Endodermal cell (in vitro differentiated cells): Measurements from ENCODE around the gene CDK5RAP2. TPM values are rescaled to one million over a fixed set of nuclear protein-coding genes. Genes with fewer than 3 reads are reported as not detected.

Experiments
- DNase-seq: peaks from one replicate; pipeline ENCODE4 v3.0.0-alpha.2; 2017
- H3K27ac ChIP-seq: 2 replicates; pipeline ENCODE4 v1.5.1; 2013; ENCODE audit warnings: mild to moderate bottlenecking, low read depth, low read length, moderate library complexity
- H3K27me3 ChIP-seq: 2 replicates; pipeline ENCODE4 v1.6.1; 2013; ENCODE audit warnings: mild to moderate bottlenecking, low read length, moderate library complexity; ENCODE audit not compliant: insufficient read depth, control insufficient read depth, poor library complexity, severe bottlenecking
- H3K36me3 ChIP-seq: 2 replicates; pipeline ENCODE4 v1.7.0; 2013; ENCODE audit warnings: mild to moderate bottlenecking, low read length, moderate library complexity; ENCODE audit not compliant: control insufficient read depth, insufficient read depth
- H3K4me1 ChIP-seq: one replicate; pipeline ENCODE4 v1.7.0; 2013; ENCODE audit warnings: low read length; ENCODE audit not compliant: control insufficient read depth, insufficient read depth
- H3K4me3 ChIP-seq: 2 replicates; pipeline ENCODE4 v1.5.1; 2013; ENCODE audit warnings: mild to moderate bottlenecking, low read length, moderate library complexity
- H3K9ac ChIP-seq: 2 replicates; pipeline ENCODE4 v1.6.1; 2013; ENCODE audit warnings: mild to moderate bottlenecking, low read length, moderate library complexity; ENCODE audit not compliant: poor library complexity, severe bottlenecking; ENCODE audit errors: extremely low read depth
- H3K9me3 ChIP-seq: 2 replicates; pipeline ENCODE4 v1.6.1; 2013; ENCODE audit warnings: mild to moderate bottlenecking, low read length, moderate library complexity; ENCODE audit not compliant: control insufficient read depth
- H3K27ac Mint-ChIP-seq: 2 replicates; pipeline ENCODE4 v1.8.0; 2020; ENCODE audit warnings: mixed read lengths
- H3K27me3 Mint-ChIP-seq: 2 replicates; pipeline ENCODE4 v1.8.0; 2021; ENCODE audit warnings: mild to moderate bottlenecking, mixed read lengths; ENCODE audit not compliant: insufficient read depth
- H3K36me3 Mint-ChIP-seq: 2 replicates; pipeline ENCODE4 v1.8.0; 2020; ENCODE audit warnings: low read depth, mixed read lengths
- H3K4me1 Mint-ChIP-seq: 2 replicates; pipeline ENCODE4 v1.8.0; 2020; ENCODE audit warnings: mixed read lengths
- H3K4me3 Mint-ChIP-seq: 2 replicates; pipeline ENCODE4 v1.8.0; 2020; ENCODE audit warnings: mild to moderate bottlenecking, moderate library complexity, mixed read lengths
- H3K9me3 Mint-ChIP-seq: 2 replicates; pipeline ENCODE4 v1.8.0; 2020; ENCODE audit warnings: mild to moderate bottlenecking, mixed read lengths
- WGBS, 2 experiments: methylation state at CpG; one replicate each; pipeline versions ENCODE4 v1.1.5 to v1.1.7; 2013; ENCODE audit warnings: missing lambda C conversion rate in 2 of 2, mixed read lengths in 1 of 2; ENCODE audit not compliant: insufficient coverage in 1 of 2, insufficient read length in 1 of 2; 5-methylcytosine and 5-hydroxymethylcytosine counted together
- total RNA-seq, 2 donors: library from RNA; stranded (reverse); fragmentation: NEBNext Ultra II Directional in 1 of 2; extraction: Animal tissue kit (Norgen Biotek cat#: 25700) in 1 of 2; gene quantifications; 2 replicates in 1 of 2; 3 replicates in 1 of 2; pipeline ENCODE4 v1.2.1, GENCODE V29; 2021
- TF ChIP-seq, protein P1 (sequence below): fragments of 200-600 bp; sonication (generic); conservative IDR thresholded peaks from 2 replicates; pipeline ENCODE4 v1.5.0; 2021; ENCODE audit warnings: antibody characterized with exemption, mild to moderate bottlenecking

Gene CDK5RAP2
- total RNA-seq, 2 donors from 2014 or later, result 68.2 to 92.0 TPM

DNA sequence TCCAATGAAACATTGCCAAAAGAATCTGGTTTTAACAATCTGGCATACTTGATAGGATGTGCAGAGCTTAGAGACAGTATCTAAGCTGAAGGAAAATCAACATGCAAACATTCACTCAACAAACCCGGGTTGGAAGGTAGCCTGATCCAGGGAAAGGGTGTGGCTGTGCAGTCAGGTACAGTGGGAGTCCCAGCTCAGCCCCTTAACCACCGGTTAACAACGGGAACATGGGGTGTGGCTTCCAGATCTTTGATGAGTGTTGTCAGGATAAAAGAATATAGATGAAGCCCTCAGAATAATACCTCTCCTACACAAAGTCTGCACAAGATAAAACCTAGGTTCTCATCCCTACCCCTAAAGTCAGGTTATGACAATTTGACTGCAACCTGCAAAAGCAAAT, 127.3 kb downstream of the CDK5RAP2 start:
- no peak overlapping the region for H3K27ac ChIP-seq
- peaks cover 56% of the 10 kb centered on the region for H3K36me3 Mint-ChIP-seq
- H3K9ac ChIP-seq, result no peak overlapping the region
- no peaks in the 10 kb centered on the region for H3K4me1 Mint-ChIP-seq
- H3K9me3 ChIP-seq, result no peaks in the 10 kb centered on the region
- peaks cover 70% of the 10 kb centered on the region for H3K36me3 ChIP-seq
- TF ChIP-seq, protein P1, sequence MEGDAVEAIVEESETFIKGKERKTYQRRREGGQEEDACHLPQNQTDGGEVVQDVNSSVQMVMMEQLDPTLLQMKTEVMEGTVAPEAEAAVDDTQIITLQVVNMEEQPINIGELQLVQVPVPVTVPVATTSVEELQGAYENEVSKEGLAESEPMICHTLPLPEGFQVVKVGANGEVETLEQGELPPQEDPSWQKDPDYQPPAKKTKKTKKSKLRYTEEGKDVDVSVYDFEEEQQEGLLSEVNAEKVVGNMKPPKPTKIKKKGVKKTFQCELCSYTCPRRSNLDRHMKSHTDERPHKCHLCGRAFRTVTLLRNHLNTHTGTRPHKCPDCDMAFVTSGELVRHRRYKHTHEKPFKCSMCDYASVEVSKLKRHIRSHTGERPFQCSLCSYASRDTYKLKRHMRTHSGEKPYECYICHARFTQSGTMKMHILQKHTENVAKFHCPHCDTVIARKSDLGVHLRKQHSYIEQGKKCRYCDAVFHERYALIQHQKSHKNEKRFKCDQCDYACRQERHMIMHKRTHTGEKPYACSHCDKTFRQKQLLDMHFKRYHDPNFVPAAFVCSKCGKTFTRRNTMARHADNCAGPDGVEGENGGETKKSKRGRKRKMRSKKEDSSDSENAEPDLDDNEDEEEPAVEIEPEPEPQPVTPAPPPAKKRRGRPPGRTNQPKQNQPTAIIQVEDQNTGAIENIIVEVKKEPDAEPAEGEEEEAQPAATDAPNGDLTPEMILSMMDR, result no peak
- no peak overlapping the region for H3K4me3 Mint-ChIP-seq
- H3K27ac Mint-ChIP-seq, result no peak overlapping the region
- 97% methylated on average over 3 of the region's 3 CpGs; no CpG with 5 or more reads in 1 of the 2 experiments for WGBS, 2 experiments
- H3K4me1 ChIP-seq, result no peaks in the 10 kb centered on the region
- H3K27me3 Mint-ChIP-seq, result no peaks in the 10 kb centered on the region
- H3K9me3 Mint-ChIP-seq, result no peaks in the 10 kb centered on the region
- DNase-seq, result no peak
- no peaks in the 10 kb centered on the region for H3K27me3 ChIP-seq
- H3K4me3 ChIP-seq, result no peak overlapping the region

DNA sequence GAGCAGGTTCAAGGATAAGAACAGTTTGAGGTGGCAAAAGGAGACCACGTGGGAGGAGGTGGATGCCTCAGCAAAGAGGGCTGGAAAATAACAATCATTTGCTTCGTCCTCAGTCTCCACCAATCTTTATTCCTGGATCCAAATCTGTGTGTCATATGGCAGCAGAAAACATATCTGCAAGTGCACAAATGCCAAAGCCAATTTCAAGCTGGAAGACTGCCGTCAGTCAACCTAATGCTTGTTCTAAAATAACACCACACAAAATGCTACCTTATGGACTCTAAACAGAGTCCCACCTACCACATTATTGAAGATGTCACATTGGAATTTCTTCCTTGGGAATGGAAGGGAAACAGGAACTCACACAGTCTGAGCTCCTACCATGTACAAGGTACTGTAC, 129.1 kb downstream of the CDK5RAP2 start:
- H3K4me3 Mint-ChIP-seq, result no peak overlapping the region
- peaks cover 51% of the 10 kb centered on the region for H3K36me3 Mint-ChIP-seq
- Histone ChIP-seq H3K9me3 (no peaks in the 10 kb centered on the region), H3K9ac (no peak overlapping the region), H3K27ac (no peak overlapping the region), H3K4me1 (no peaks in the 10 kb centered on the region), H3K4me3 (no peak overlapping the region), H3K27me3 (no peaks in the 10 kb centered on the region), H3K36me3 (peaks cover 67% of the 10 kb centered on the region)
- DNase-seq, result no peak
- no peak overlapping the region for H3K27ac Mint-ChIP-seq
- 93 to 94% methylated on average over 3 of the region's 3 CpGs for WGBS, 2 experiments
- no peaks in the 10 kb centered on the region for H3K4me1 Mint-ChIP-seq
- TF ChIP-seq, protein P1, result no peak
- H3K9me3 Mint-ChIP-seq, result no peaks in the 10 kb centered on the region
- H3K27me3 Mint-ChIP-seq, result no peaks in the 10 kb centered on the region

DNA sequence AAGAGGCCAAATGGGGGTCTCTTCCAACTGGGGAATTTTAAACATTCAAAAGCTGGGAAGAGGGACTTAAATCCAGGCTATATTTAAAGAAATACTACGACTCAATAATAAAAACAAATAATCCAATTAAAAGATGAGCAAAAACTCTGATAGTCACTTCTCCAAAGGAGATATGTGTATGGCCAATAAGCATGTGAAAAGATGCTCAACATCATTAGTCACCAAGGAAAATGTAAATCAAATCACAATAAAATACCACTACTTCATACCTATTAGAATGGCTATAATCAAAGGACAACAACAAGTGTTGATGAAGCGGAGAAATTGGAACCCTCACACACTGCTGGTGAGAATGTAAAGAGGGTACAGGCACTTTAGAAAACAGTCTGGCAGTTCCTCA, 130.4 kb downstream of the CDK5RAP2 start:
- no peaks in the 10 kb centered on the region for H3K4me1 Mint-ChIP-seq
- no peaks in the 10 kb centered on the region for H3K27me3 Mint-ChIP-seq
- Histone ChIP-seq H3K4me3 (no peak overlapping the region), H3K9ac (no peak overlapping the region), H3K27ac (no peak overlapping the region), H3K36me3 (peaks cover 62% of the 10 kb centered on the region), H3K4me1 (no peaks in the 10 kb centered on the region), H3K9me3 (no peaks in the 10 kb centered on the region), H3K27me3 (no peaks in the 10 kb centered on the region)
- DNase-seq, result no peak
- H3K9me3 Mint-ChIP-seq, result no peaks in the 10 kb centered on the region
- TF ChIP-seq, protein P1, result no peak
- no peak overlapping the region for H3K27ac Mint-ChIP-seq
- WGBS, 2 experiments, result 100% methylated on average over 2 of the region's 2 CpGs; no CpG with 5 or more reads in 1 of the 2 experiments
- no peak overlapping the region for H3K4me3 Mint-ChIP-seq
- H3K36me3 Mint-ChIP-seq, result peaks cover 40% of the 10 kb centered on the region
